GM19328 (cell line): ENCODE data around the gene GPAT3.

Experiments used
- ATAC-seq: cut with Tn5 transposase; IDR thresholded peaks from one replicate; pipeline ENCODE4 v1.9.1; 2021; ENCODE audit warnings: mild to moderate bottlenecking, moderate library complexity; ENCODE audit not compliant: unreplicated experiment

The GPAT3 gene

GRCh38 chr4:83636930-83637329, 101.0 kb downstream of the GPAT3 start:
- no peak for ATAC-seq

DNA sequence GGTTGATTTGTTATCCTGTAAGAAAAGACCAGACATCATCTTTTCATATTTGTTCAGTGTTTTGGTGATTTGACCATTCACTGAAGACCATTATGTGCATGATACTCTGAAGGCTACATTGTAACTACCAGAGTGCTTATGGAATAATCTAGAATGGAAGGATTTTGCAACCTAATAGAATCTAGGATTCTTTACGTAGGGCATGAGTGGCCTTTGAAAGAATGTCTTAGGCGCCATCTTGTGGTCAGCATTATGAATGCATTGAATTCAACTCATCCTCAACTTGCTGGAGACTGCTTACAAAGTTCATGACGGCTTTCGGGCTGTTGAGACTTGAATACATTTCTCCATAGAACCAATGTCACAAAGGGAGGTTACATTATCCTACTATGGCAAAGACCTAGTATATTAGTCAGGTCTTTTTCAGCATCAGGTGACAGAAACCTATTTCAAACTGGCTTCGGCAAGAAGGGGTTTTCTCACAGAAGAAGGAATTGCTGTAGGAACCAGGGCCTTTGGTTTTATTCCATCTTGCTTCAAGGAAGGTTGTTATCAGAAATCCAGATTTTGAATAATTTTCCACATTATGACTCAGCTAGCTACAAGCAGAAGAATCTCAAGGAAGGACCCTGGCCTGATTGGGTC, 104.1 kb downstream of the GPAT3 start:
- no peak for ATAC-seq

DNA sequence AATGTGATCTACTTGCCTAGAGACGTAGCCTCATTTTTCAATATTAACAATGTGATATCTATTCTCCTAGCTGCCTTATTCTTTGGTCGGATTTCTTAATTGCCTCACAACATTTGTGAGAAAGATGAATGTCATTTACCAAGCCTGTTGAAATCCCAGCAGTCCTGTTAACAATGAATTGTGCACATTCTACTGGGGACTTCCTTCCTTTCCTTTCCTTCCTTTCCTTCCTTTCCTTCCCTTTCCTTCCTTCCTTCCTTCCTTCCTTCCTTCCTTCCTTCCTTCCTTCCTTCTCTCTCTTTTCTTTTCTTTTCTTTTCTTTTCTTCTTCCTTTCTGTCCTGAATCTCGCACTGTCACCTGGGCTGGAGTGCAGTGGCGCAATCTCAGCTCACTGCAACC, 107.1 kb downstream of the GPAT3 start:
- no peak for ATAC-seq

- ATAC-seq = no peak
Measured at GRCh38 chr4:83644677-83645659, 109.1 kb downstream of the GPAT3 start.

- no peak for ATAC-seq
Measured at GRCh38 chr4:83646538-83647239, 110.8 kb downstream of the GPAT3 start.

DNA sequence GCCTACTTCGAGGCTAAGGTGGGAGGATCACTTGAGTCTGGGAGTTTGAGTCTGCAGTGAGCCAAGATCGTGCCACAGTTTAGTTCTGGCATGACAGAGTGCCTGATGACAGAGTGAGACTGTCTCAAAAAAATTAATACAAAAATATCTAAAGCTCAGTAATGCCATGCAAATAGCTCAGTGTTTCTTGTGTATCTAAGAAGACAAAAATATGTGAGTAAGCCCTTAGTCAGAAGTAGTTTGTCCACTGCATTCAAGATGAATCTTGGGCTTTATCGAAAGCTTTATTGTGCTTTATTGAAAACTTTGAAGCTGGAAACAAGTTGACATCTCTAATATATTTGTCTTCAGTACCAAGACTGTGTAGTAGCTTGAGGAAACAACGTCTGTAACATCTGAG, 115.9 kb downstream of the GPAT3 start:
- ATAC-seq = no peak
